Upper lobe of left lung (tissue), 6 donors: Measurements from ENCODE around the gene PJA2. TPM values are rescaled to one million over a fixed set of nuclear protein-coding genes. Genes with fewer than 3 reads are reported as not detected.

Source experiments
- ATAC-seq, 2 donors: fragments of 200-7000 bp; cut with Tn5 transposase; one replicate each; pipeline ENCODE4 v1.9.1; 2022; ENCODE audit warnings: mild to moderate bottlenecking in 2 of 2, moderate library complexity in 2 of 2; ENCODE audit not compliant: low FRiP score in 2 of 2
- DNase-seq, 2 donors: peaks; one replicate each; pipeline ENCODE4 v3.0.0-alpha.2; 2019 to 2020
- H3K27ac ChIP-seq, 4 donors: fragments of 200-600 bp; sonication (generic); one replicate each; pipeline ENCODE4 v1.5.1; 2016 to 2019
- H3K27me3 ChIP-seq, 4 donors: fragments of 200-600 bp; sonication (generic); one replicate each; pipeline ENCODE4 v1.5.1; 2017 to 2019
- H3K36me3 ChIP-seq, 4 donors: fragments of 200-600 bp; sonication (generic); one replicate each; pipeline ENCODE4 v1.5.1; 2016 to 2019
- H3K4me1 ChIP-seq, 4 donors: fragments of 200-600 bp; sonication (generic); one replicate each; pipeline ENCODE4 v1.5.1; 2018 to 2019
- H3K4me3 ChIP-seq, 4 donors: fragments of 200-600 bp; sonication (generic); one replicate each; pipeline ENCODE4 v1.5.1; 2017 to 2019; ENCODE audit warnings: mild to moderate bottlenecking in 2 of 4, moderate library complexity in 1 of 4
- H3K9me3 ChIP-seq, 4 donors: fragments of 200-600 bp; sonication (generic); one replicate each; pipeline ENCODE4 v1.5.1; 2018 to 2019
- EP300 ChIP-seq, 4 donors: sonication (generic); formaldehyde crosslinking; IDR thresholded peaks; one replicate each; pipeline ENCODE4 v1.5.1; 2017; ENCODE audit warnings: antibody characterized with exemption in 4 of 4, control low read depth in 2 of 4
- POLR2A ChIP-seq, 4 donors: fragments of 450-650 bp; IDR thresholded peaks; one replicate each; pipeline ENCODE4 v1.5.1; 2016 to 2017; ENCODE audit warnings: antibody characterized with exemption in 4 of 4, mild to moderate bottlenecking in 2 of 4
- POLR2AphosphoS5 ChIP-seq, 2 donors: sonication (generic); formaldehyde crosslinking; IDR thresholded peaks; one replicate each; pipeline ENCODE4 v1.5.1; 2017; ENCODE audit warnings: antibody characterized with exemption in 2 of 2
- WGBS, 2 donors: methylation state at CpG; one replicate each; pipeline ENCODE4 v1.1.5; 2017 to 2018; 5-methylcytosine and 5-hydroxymethylcytosine counted together
- total RNA-seq, 6 donors: library from RNA; depleted of rRNA in 4 of 6; stranded (reverse); fragments of >200 nt in 4 of 6; gene quantifications; one replicate each; pipeline versions ENCODE4 v1.1.0 to v1.2.1, GENCODE V29; 2016 to 2021
- TF ChIP-seq, protein P1 (sequence below), 6 experiments: fragments of 450-650 bp in 4 of 6; fragments of 200-600 bp in 2 of 6; sonication (generic) in 2 of 6; IDR thresholded peaks; one replicate each; pipeline ENCODE4 v1.5.1; 2016 to 2019; ENCODE audit warnings: antibody characterized with exemption in 6 of 6
- donor health status: DM: no; HTN: no; CAD: no; lungs with moderate emphysema.
- donor health status: DM: no; HTN: yes; CAD: no; lungs with severe emphysema.

The PJA2 gene
- total RNA-seq, 6 donors from 2014 or later = 38.0 to 114 (median 78.0) TPM

DNA sequence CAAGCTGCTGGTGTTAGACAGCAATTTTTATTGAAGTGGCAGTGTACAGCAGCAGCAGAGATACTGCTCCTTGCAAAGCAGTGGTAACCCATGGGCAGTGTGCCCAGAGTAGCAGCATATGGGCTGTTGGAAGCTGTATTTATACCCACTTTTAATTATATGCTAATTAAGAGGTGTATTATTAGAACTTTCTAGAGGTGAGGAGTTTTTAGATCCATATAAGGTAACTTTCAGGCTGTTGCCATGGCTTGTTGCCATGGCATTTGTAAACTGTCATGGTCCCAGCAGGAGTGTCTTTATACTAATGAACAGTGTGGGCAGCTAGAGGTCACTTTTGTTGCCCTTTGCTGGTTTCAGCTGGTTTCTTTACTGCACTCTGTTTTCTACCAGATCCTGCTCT is 3.7 kb upstream of the PJA2 start:
- ATAC-seq (no peak), DNase-seq (no peak)
- Histone ChIP-seq H3K27me3 (no peaks in the 10 kb centered on the region), H3K4me3 (no peak overlapping the region), H3K36me3 (no peaks in the 10 kb centered on the region), H3K4me1 (peaks cover 3 to 16% (median 5%) of the 10 kb centered on the region in 4 donors), H3K9me3 (no peaks in the 10 kb centered on the region), H3K27ac (no peak overlapping the region)
- TF ChIP-seq EP300 (IDR thresholded peaks at IDR 0.05) = no peak
- TF ChIP-seq, protein P1, sequence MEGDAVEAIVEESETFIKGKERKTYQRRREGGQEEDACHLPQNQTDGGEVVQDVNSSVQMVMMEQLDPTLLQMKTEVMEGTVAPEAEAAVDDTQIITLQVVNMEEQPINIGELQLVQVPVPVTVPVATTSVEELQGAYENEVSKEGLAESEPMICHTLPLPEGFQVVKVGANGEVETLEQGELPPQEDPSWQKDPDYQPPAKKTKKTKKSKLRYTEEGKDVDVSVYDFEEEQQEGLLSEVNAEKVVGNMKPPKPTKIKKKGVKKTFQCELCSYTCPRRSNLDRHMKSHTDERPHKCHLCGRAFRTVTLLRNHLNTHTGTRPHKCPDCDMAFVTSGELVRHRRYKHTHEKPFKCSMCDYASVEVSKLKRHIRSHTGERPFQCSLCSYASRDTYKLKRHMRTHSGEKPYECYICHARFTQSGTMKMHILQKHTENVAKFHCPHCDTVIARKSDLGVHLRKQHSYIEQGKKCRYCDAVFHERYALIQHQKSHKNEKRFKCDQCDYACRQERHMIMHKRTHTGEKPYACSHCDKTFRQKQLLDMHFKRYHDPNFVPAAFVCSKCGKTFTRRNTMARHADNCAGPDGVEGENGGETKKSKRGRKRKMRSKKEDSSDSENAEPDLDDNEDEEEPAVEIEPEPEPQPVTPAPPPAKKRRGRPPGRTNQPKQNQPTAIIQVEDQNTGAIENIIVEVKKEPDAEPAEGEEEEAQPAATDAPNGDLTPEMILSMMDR (IDR thresholded peaks at IDR 0.05) = no peak

GRCh38 chr5:109412981-109413402 is 3.2 kb upstream of the PJA2 start:
- WGBS, 2 donors = 40 to 74% methylated on average over 1 of the region's 1 CpG
- H3K4me3 ChIP-seq = no peak overlapping the region
- H3K4me1 ChIP-seq = peaks cover 3 to 21% (median 7%) of the 10 kb centered on the region in 4 donors
- TF ChIP-seq EP300 (IDR thresholded peaks at IDR 0.05) = no peak
- TF ChIP-seq POLR2A (IDR thresholded peaks at IDR 0.05) = no peak
- TF ChIP-seq POLR2AphosphoS5 (IDR thresholded peaks at IDR 0.05) = no peak
- TF ChIP-seq, protein P1 (IDR thresholded peaks at IDR 0.05) = no peak
- H3K9me3 ChIP-seq = no peaks in the 10 kb centered on the region
- ATAC-seq = no peak
- no peaks in the 10 kb centered on the region for H3K27me3 ChIP-seq
- DNase-seq = no peak
- no peaks in the 10 kb centered on the region for H3K36me3 ChIP-seq
- no peak overlapping the region for H3K27ac ChIP-seq

DNA sequence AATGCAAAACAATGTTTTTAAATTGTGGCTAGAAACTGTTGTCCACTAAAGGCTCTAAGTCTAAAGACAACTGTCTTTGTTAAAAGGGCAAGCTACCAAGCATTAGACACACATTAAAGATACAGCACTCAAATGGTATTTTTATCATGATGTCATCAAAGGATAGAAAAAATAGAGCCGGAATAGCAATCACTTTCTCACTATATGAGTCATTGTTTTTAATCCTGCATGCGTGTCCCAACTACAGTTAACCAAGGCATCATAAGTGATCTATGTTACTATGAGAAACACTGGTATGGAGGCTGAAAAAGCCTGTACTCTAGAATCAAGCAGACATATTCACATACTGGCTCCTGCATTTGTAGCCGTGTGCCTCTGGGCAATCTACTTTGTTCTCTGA is 1.9 kb upstream of the PJA2 start:
- 60 to 67% methylated on average over 3 of the region's 3 CpGs for WGBS, 2 donors
- TF ChIP-seq EP300 (IDR thresholded peaks at IDR 0.05) = no peak
- TF ChIP-seq POLR2A (IDR thresholded peaks at IDR 0.05) = no peak
- TF ChIP-seq, protein P1 (IDR thresholded peaks at IDR 0.05) = no peak
- TF ChIP-seq POLR2AphosphoS5 (IDR thresholded peaks at IDR 0.05) = no peak
- ATAC-seq = no peak
- H3K4me3 ChIP-seq = no peak overlapping the region
- no peaks in the 10 kb centered on the region for H3K36me3 ChIP-seq
- DNase-seq = no peak
- H3K27me3 ChIP-seq = no peaks in the 10 kb centered on the region
- H3K4me1 ChIP-seq = peaks cover 14 to 34% (median 19%) of the 10 kb centered on the region in 4 donors
- H3K27ac ChIP-seq = peak overlapping the region in 2 of 4 donors; percentile 99
- no peaks in the 10 kb centered on the region for H3K9me3 ChIP-seq

GRCh38 chr5:109411149-109411514 is 1.4 kb upstream of the PJA2 start:
- Histone ChIP-seq H3K9me3 (no peaks in the 10 kb centered on the region), H3K27me3 (no peaks in the 10 kb centered on the region), H3K27ac (peak overlapping the region; percentile 99), H3K36me3 (no peaks in the 10 kb centered on the region), H3K4me1 (peaks cover 14 to 39% (median 24%) of the 10 kb centered on the region in 4 donors), H3K4me3 (peak overlapping the region in 3 of 4 donors; percentile 49 to 90 (median 90))
- ATAC-seq (no peak), DNase-seq (no peak)
- TF ChIP-seq POLR2AphosphoS5 (IDR thresholded peaks at IDR 0.05) = no peak
- TF ChIP-seq EP300 (IDR thresholded peaks at IDR 0.05) = no peak
- TF ChIP-seq, protein P1 (IDR thresholded peaks at IDR 0.05) = no peak
- no peak for TF ChIP-seq POLR2A (IDR thresholded peaks at IDR 0.05)
- 8 to 10% methylated on average over 2 of the region's 2 CpGs for WGBS, 2 donors

- peak in 1 of 2 donors; percentile 81 for DNase-seq
- Histone ChIP-seq H3K36me3 (no peaks in the 10 kb centered on the region), H3K27me3 (no peaks in the 10 kb centered on the region), H3K4me3 (peak overlapping the region; percentile 39 to 90 (median 70)), H3K27ac (peak overlapping the region; percentile 99), H3K9me3 (no peaks in the 10 kb centered on the region), H3K4me1 (peaks cover 14 to 44% (median 26%) of the 10 kb centered on the region in 4 donors)
- 1 to 2% methylated on average over 26 of the region's 26 CpGs for WGBS, 2 donors
- TF ChIP-seq POLR2A (IDR thresholded peaks at IDR 0.05) (peak in 3 of 4 donors; percentile 40 to 57 (median 48)), EP300 (IDR thresholded peaks at IDR 0.05) (no peak), POLR2AphosphoS5 (IDR thresholded peaks at IDR 0.05) (peak in 1 of 2 donors; percentile 17)
- TF ChIP-seq, protein P1 (IDR thresholded peaks at IDR 0.05) = peak in 1 of 6 experiments; percentile 3
- ATAC-seq = peak; percentile 71 to 85
These were observed 795 bp upstream of the PJA2 start for GRCh38 chr5:109410389-109411148.
